H4 (cell line): Measurements from ENCODE around the gene MAU2. TPM values are rescaled to one million over a fixed set of nuclear protein-coding genes. Genes with fewer than 3 reads are reported as not detected.

Experiments used
- DNase-seq: peaks from one replicate; pipeline ENCODE4 v3.0.0-alpha.2; 2015; ENCODE audit warnings: low spot score
- total RNA-seq: library from RNA; depleted of rRNA; stranded (reverse); fragments of >200 nt; shearing (Covaris generic); gene quantifications from 2 replicates; pipeline ENCODE4 v1.2.3, GENCODE V29; 2014; rRNA removed

MAU2 gene, protein sequence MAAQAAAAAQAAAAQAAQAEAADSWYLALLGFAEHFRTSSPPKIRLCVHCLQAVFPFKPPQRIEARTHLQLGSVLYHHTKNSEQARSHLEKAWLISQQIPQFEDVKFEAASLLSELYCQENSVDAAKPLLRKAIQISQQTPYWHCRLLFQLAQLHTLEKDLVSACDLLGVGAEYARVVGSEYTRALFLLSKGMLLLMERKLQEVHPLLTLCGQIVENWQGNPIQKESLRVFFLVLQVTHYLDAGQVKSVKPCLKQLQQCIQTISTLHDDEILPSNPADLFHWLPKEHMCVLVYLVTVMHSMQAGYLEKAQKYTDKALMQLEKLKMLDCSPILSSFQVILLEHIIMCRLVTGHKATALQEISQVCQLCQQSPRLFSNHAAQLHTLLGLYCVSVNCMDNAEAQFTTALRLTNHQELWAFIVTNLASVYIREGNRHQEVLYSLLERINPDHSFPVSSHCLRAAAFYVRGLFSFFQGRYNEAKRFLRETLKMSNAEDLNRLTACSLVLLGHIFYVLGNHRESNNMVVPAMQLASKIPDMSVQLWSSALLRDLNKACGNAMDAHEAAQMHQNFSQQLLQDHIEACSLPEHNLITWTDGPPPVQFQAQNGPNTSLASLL
- 12.8 and 16.1 TPM in 2 replicates for total RNA-seq

DNA sequence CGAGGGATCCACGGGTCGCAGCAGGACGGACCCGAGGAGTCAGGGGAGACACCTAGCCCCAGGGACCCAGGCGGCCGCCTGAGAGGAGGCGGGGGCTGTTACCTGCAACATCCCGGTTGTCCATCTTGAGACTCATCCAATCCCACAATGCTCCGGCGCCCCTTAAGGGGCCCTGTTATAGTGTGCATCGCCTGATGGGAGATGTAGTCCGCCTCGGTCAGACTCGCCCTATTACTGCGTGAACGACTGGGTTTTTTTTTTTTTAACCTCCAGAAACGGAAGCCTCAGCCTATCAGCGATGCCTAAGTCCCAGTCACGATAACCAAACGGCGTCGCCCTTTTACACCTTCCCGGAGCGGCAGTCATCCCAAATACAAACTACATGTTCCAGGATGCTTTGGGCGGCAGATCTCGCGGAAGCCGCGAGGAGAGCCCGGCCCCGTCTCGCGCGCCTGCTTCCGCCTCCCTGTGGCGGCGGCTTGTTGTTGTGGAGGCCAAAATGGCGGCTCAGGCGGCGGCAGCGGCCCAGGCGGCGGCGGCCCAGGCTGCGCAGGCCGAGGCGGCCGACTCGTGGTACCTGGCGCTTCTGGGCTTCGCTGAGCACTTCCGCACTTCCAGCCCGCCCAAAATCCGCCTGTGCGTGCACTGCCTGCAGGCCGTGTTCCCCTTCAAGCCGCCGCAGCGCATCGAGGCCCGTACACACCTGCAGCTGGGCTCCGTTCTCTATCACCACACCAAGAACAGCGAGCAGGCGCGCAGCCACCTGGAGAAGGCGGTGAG is at the start of gene MAU2, which contains the start of gene SUGP1:
MAU2 (plus strand) TSS at position 469 of the 780 bp plus-strand sequence; CDS start at position 500, 31 bp downstream.
SUGP1 (minus strand) TSS at position 149 of the 780 bp plus-strand sequence; CDS start at position 136, 13 bp downstream.
- DNase-seq: peak; percentile 88

DNA sequence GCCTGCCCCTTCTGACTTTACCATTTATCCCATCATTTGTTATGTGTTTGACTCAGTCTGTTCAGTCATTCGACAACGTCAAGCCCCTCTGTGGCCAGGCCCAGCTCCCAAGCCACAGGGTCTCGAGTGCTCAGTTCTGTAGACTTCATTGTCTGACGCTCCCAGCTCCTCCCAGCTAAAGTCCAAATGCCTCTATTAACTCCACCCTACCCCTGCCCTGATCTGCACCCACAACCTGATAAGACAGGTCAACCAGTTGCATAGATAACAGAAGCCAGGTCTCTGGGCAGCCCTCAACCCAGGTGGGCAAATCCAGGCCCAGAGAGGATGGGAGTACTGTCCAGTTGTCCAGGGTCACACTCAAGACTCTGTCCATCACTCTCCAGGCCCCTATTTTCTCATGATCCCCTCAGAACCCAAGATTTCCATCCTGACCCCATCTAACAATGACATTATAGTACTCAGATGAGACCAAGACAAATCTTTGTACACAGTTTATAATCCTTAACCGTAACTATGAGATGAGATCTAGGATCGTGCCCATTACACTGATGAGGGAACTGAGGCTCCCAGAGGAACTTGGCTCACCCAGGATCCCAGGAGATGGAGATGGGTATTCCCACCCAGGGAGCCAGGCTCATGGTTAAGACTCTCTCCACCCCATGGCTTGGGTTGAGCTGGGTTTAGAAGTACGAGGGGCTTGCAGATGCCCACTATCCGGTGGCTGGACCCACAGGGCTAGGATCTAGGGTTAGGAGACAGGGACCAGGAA is 48.6 kb upstream of the MAU2 start:
- DNase-seq: no peak

DNA sequence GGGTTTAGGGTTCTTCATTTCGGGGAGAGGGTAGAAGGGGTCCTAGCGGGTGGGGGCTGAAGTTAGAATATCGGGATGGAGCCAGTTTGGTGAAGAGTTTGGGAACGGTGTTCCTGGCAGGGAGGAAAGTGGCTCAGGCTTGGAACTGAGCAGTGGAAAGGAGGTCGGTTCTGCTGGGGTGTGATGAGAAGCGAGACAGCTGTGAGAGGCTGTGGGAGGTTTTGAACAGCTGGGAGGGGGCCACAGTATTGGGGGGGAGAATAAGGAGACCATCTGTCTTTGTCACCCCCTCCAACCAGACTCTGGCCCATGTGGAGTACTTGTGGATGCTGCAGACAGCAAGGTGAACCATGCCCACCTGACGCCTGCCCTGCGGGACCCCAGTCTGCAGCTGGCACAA is 46.5 kb upstream of the MAU2 start:
- no peak for DNase-seq

DNA sequence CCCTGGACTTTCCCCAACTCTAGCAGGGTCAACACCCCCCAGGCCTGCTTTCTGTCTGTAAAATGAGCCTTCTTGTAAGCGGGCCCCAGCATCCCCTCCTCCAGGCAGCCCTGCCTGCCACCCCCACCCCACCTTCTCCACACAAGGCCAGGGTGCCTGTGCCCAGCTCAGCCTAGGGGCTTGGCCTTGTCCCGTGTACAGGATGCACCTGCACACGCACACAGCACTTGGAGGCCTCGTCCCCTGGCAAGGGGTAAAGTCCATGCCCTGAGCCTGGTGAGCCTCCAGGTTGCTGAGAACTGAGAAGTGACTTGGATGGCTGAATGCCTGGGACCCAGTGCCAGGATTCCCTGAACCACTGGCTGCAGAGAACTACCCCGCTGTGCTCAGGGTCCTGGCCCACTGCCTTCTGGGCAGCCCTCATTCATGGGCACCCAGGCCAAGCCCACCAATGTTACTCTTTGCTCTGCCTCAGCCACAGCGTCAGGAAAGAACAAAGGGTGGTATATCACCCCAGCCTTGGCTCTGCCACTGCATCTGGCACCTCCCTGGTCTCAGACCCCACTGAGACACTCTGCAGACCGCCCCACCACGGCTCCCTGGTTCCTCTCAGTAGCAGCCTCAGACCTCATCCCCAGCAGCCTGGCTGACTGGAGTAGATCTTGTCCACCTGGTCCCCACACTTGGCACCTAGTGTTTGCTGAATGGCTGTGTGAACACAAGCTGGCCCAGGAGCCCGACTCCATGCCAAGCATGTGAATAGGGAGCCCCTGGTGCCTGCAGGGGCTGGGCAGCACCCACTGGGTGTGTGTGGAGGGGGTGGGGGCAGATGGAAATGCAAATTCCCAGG is 45.7 kb upstream of the MAU2 start:
- DNase-seq: no peak

DNA sequence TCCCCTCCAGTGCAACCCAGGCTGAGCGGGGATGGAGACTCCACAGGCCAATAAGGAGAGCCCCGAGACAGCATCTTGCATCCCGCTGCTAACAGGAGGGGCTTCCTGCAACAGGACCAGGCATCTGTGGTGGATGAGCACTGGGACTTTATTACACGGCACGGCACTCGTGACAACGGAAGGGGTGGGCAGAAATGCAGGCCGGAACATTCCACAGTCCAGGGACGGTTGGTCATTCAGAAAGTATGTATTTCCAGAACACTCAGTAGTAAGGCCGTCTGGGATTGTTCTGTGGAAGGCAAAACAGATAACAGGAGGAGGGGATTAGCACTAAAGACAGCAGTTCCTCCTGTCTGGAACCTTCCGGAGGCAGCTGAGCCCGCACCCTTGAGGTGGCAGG is 44.2 kb upstream of the MAU2 start:
- no peak for DNase-seq

DNA sequence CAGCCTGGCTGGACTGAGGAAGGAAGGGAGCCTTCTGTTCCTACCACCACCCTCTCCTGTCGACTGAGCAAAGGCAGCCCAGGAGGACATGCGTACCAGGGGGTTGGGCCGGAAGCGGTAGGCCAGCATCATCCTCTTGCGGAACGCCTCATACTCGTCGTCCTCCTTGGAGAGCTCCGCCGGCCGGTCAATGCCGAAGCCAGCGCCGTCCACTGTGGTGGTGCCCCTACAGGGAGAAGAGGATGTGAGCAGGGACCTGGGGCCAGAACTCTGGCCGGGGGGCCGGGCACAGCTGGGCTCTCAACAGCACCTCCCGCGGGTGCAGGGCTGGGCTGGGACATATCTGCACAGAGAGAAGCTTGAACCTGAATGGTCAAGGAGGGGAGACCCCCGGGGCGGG is 43.8 kb upstream of the MAU2 start:
- DNase-seq: no peak

DNA sequence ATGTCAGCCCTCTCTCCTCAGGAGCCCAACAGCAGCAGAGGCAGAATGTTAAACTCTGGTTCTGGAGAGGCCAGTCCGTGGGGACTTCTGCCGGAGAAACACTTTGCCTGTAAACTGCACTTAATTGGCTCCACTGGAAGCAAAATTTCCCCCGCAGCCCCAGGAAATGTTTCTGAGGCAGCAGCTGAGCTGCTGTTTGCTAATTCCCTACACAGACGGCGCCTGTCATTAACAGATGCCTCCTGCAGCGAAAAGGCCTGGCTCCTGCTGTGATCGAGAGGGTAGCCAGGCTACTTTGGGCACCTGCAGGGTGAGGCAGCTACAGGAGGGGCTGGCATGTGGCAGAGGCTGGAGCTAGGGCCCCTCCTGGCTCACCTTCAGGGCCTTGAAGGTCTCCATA is 42.3 kb upstream of the MAU2 start:
- DNase-seq: no peak

DNA sequence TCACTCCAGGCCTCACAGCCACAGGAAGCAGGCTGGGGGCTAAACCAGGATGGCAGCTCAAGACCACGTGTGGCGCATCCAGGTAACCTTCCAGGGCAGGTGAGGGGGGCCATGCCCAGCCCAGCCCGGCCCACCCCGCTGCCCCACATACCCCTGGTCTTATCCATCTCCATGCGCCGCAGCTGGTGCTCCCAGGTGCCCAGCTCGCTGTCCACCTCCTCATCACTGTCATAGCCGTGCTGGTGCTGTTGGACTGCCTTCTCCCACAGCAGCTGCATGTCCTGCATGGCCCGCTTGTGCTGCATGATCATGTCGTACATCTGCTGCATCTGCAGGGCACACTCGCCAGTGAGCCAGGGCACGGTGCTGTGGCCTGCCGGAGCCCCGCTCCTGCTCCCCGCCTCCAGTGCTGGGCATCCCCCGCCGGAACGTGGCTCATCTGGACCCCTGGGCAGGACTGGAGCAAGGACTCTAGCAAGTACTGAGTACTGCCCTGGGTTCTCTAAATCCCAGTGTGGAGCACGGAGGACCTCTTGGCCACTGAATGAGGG is 41.5 kb upstream of the MAU2 start:
- DNase-seq: no peak

DNA sequence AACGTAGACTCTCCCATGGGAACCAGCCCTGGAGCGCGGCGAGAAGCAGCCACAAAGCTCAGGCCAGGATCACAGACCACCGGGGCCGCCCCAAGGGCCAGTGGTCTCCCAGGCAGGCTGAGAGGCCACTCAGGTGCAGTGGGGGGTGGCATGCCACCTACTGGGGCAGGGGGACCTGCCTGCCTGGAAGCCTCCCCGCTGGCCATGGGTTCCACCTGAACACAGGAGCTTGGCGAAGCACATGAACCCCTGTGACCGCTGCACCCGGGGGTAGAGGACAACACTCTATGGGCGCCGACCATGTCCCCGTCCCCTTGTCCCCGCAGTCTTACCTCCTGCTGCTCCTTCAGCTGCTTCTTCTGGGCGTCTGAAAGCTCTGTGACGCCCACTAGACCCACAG is 40.8 kb upstream of the MAU2 start:
- DNase-seq: no peak

DNA sequence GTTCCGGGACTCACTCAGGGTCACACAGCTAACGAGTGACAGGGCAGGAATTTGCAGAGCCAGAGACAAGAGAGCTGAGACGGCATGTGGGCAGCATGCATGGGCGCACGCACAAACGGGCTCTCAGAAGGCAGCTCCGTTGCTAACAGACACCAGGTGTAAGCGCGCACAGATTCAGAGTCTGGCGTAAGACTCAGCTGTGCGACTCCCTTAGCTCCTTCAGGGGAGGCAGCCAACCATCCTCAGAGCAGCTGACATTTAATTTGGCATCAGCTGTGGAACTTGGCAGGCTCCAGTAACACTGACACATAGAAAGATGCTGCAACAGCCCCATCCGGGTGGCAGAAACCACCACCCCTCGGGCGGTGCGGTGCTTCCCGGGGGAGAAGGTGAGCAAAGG is 40.1 kb upstream of the MAU2 start:
- DNase-seq: no peak

DNA sequence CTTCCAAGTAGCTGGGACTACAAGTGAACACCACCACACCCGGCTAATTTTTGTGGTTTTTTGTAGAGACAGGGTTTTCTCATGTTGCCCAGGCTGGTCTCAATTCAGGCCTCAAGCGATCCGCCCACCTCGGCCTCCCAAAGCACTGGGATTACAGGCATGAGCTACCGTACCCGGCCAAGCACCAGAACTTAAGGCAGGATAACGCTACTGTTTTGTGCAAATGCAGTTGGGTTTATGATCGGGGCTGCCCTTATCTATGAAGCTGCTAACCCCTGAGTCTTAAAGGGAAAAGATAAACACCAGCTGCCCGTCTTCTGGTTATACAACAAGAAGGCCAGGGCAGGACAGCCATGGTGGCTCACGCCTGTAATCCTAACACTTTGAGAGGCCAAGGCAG is 34.9 kb upstream of the MAU2 start:
- DNase-seq: no peak

DNA sequence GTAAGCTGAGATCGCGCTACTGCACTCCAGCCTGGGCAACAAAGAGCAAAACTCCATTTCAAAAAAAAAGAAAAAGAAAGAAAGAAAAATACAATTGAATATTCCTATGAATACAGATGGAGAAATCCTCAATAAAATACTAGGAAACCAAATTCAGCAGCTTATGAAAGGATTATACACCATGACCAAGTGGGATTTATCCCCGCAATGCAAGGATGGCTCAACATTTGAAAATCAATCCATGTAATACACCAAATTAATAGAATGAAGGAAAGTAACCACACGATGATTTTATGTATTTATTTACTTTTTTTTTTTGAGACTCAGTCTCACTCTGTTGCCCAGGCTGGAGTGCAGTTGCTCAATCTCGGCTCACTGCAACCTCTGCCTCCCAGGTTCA is 28.0 kb upstream of the MAU2 start:
- DNase-seq: no peak

DNA sequence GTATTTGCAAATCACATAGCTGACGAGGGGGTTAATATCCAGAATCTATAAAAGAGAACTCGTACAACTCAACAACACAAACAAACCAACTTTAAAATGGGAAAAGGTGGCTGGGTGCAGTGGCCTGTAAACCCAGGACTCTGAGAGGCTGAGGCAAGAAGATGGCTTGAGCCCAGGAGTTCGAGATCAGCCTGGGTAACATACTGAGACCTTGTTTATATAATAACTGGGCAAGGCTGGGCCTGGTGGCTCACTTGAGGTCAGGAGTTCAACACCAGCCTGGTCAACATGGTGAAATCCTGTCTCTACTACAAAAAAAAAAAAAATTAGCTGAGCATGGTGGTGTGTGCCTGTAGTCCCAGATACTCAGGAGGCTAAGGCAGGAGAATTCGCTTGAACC is 25.7 kb upstream of the MAU2 start:
- no peak for DNase-seq

DNA sequence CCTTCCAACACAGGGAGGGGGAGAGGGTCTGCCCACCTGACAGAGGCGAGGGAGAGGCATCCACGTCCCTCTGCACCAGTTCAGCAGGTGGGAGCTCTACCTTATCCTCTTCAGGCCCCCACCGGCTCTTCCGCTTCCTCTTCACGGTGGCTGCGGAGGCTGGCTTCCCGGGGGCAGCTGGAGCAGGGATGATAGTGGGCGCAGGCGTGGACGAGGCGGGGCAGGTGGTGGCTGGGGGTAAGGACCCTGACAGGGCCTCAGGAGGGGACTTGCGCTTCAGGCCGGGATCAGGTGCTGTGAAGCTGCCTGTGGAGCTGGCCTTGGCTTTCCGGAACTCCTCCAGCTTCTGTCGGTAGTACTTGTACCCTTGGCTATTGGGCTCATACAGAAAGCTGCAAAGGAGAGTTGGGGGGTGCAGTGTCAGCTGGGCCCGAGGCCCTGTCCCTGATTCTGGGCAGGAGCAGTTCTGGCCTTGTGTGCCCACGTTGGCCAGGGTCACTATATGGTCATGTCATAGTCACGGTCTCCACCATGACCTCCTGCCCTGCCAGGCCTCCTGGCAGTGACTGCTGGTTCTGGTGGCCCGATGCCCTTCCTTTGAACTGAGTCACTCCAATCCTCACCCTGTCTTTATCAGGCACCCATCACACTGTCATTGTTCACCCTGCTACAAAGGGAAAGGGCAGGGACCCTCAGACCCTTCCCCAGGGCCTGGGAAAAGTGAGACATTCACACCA is 23.5 kb upstream of the MAU2 start:
- no peak for DNase-seq

DNA sequence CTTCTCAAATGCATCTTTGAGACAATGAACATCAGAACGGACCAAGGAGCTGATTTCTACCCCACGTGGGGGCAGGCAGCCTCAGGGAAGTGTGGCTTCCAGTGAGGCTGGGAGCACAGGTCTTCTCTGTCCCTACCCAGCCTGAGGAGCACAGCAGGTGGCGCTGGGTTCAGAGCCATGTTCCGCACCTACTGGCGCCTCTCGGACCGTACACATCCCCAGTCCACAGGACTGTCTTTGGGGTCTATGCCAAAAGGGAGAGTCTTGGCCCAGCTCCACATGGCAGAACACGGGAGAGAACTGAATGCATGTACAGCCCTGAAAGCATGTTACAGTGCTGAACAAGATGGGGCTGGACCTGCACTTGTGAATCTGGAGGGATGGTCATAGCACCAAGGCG is 22.9 kb upstream of the MAU2 start:
- no peak for DNase-seq

DNA sequence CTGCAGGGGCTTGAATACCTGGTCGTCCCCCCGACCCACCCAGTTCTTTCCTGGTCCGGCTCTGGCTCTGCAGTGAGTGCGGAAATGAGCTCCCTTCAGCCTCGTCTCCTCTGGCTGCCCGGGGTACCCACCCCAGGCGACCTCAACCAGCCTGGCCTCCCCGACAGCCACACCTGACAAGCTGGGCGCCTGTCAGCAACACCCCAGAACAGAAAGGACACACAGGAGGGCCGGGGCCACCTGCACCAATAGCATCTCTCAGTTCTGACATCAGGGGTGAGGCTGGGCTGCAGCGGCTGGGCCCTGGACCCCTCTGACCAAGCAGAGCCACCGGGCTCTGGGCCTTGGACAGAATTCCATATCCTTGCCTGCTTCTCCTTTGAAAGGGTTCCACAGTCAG is 20.0 kb upstream of the MAU2 start:
- no peak for DNase-seq

DNA sequence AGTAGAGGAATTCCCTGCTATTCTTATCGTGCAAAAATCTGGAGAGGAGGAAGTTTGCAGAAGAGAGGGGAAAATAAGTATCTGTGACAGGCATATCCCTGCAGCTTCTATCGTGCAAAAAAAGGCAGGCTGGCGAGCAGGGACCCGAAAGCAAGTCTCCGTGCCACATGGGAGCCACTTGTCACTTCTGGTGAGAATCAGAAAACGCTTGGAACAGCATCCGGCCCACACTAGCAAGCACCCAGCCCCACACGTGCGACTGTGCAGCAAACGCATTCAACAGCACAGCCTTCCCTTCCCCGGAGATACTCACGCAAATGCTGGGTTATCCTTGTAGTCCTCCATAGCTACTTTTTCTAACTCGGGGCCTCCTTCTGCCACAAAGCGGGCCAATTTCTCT is 17.2 kb upstream of the MAU2 start:
- no peak for DNase-seq

DNA sequence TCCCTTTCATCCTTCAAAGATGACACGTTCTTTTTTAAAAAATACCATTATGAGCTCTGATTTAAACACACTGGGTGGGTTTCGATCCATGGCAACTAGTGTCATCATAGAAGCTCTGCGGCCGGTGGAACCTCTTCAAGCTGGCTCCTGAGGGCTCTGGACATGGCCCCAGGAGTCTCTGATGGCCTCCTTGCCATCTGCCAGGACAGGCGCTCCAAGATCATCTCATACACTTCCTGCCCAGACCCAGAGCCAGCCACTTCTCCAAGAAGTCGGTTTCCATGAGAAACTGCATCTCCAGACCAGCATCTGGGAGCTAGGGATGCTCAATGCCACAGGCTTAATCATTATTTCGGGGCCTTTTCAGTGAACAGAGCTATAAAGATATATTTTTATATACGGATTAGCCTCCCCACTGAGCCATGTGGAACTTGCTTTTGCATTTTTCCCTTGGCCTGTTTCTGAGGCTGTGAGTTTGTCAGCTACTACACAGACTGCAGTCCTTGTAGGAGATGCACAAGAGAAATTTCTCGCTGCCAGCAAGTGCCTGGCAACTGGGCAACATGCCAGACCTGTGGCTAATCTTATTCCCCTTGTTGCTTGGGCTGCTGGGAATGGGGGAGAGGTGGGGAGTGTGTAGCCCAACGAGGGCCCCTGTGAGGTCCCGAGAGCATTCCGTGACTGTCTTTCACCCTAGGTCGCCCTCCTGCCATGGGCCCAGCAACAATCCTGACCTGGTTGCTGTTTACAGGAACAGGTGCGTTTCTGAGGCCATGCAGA is 16.3 kb upstream of the MAU2 start:
- no peak for DNase-seq

DNA sequence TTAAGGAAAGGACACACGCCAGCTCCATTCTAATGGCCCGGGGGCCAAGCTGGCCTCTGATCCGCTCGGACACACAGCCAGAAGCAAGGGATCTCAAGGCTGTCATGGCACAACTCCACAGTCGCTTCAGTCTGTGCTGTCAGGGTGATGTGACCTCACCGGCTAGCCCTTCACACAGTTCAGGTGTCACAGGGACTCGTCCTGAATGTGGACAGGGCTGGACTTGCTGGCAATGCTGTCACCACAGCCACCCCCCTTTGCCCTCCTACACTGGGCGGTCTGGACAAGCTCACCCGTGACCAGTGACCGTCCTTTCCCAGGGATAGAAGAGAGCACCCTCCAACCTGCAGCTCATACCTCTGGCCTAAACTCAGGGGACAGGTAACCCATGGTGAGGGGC is 15.6 kb upstream of the MAU2 start:
- DNase-seq: no peak
